NCI-H748 (cell line): ENCODE measurements around the gene ZNF581.

Source experiments
- DNase-seq: peaks from one replicate; lab custom pipeline; 2025; ENCODE audit not compliant: unreplicated experiment; lab: John Stamatoyannopoulos, UW

Gene ZNF581

GRCh38 chr19:55647732-55648584 lies 4.5 kb downstream of the ZNF581 start, which contains the start of gene CCDC106:
Gene CCDC106, plus strand, starts transcription at chr19:55648212. Its CDS starts 835 bp downstream, at chr19:55649047.
- peak; percentile 86 for DNase-seq

DNA sequence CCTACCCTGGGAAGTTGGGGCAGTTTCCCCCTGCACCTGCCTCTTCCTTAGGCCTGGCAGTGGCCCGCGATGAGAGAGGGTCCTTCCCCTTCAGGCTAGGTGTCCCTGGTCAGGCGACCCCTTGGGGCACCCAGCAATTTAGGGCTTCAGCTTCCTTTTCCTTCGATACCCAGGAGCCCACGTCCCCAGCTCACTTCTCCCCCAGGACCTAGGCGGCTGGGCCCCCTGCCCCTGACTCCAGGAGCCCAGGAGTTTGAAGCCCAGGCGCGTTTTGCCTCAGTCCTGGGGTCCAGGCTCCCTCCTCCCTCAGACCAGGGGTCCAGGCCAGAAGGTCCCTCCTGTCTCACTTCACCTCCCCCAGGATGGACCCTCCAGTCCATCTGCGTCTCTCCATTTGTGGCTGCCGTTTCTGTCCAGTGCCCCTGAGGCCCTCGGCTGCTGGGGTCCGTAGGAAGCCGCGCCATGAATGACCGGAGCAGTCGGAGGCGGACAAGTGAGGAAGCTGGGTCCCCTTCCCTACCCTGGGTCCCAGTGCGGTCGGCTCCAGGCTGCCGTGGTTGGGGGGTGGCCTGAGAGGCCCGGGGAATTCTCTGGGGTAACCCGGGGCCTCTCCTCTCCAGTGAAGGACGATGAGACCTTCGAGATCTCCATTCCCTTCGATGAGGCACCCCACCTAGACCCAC lies 5.3 kb downstream of the ZNF581 start:
- DNase-seq = no peak

GRCh38 chr19:55649268-55650125 lies 6.0 kb downstream of the ZNF581 start:
- no peak for DNase-seq

DNA sequence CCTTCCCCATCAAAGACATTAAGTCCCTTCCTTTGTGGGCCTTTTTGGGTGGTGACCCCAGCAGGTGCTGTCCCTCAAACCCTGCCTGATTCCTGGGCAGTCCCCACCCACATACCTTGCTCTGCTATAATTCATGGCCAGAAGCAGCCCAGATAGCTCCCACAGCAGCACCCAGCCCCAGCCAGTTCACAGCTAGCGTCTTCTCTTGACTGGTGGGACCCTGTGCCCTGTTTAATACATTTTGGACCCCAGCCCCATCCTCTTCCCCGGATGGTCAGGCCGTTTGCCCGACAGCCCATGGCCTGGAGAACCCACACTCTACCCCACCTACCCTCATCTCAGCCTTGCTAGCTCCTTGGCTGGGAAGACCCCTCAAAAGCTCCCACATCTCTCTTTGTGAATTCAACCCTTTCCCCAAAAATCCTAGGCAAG lies 6.7 kb downstream of the ZNF581 start:
- no peak for DNase-seq

DNA sequence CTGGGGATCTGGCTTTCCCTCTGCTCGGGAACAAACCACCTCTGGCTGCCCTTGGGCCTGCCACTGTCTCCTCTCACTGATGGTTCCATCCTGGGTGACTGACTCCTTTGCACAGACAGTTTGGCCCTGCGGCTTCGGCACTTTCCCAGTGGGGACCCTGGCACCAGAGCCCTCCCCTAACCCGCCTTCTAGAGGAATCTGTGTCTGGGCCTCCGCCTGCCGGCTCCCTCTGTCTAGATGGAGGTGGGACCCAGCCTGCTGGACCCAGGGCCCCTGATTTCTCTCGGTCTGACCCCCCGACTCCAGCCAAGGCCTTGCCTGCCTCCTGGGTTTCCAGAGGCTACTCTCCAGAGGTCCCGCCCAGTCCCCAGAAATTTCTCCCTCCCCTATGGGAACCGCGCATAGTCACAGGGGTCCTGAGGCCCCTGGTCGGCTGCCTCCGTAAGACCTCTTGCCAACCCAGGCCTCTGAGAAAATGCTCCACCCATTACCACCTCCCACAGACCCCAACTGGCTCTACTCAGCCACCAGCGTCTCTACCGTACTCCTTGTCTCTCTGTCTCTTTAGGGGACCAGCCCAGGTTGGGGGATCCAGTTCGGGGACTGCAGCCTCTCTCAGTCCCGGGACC lies 7.3 kb downstream of the ZNF581 start:
- DNase-seq = no peak

- DNase-seq = no peak
These were observed 7.8 kb downstream of the ZNF581 start for GRCh38 chr19:55651236-55651635.

- no peak for DNase-seq
These were observed 9.1 kb downstream of the ZNF581 start for GRCh38 chr19:55652311-55653128.

GRCh38 chr19:55653651-55654322 lies 10.3 kb downstream of the ZNF581 start:
- DNase-seq = peak; percentile 100

DNA sequence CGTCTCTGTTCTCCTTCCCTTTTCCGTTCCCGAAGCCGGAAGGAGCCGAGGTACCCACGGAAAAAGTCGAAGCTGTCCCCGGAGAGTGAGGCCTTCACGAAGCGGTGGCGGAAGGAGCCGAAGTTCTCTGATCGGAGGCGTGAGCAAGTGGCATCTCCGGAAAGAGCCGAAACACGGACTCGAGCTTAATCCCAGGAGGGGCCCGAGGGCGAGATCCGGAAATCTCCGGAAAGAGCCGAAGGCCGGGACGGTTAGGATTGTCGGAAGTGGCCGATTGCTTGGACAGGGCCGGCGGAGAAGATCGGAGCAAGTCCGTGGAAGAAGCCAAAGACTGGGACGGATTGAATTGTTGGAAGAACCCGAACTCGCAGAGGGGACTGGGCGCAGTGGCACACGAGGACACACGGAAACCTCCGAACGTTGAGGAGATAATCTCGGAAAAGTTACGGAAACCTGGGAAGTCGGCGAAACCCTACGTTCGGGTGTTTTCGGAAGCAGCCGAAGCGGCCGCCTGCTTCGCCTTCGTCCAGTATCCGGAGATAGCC lies 10.9 kb downstream of the ZNF581 start:
- DNase-seq = peak; percentile 100

- DNase-seq = peak; percentile 96
These were observed 11.6 kb downstream of the ZNF581 start, which contains the start of gene U2AF2 for GRCh38 chr19:55654868-55655647. Gene U2AF2, plus strand, starts transcription at chr19:55655035. Its CDS starts 70 bp downstream, at chr19:55655105.

GRCh38 chr19:55655648-55656040 lies 12.2 kb downstream of the ZNF581 start:
- no peak for DNase-seq

DNA sequence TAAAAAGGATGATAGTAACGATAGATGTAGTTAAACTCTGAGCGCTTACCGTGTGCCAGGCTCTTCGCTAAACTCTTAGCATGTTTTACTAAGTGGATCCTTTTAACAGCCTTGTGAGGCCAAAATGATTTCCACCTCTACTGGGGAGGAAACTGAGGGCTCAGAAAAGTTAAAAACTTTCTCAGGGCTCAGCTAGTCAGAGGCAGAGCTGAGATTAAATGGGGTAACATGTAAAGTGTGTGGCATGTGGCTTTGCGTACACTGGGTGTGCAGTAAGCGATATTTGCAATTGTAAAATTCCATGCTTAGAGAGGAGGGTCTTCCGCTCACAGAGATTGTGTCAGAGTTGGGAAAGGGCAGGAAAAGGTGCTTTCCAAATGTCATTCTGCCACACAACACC lies 13.1 kb downstream of the ZNF581 start:
- DNase-seq = no peak

DNA sequence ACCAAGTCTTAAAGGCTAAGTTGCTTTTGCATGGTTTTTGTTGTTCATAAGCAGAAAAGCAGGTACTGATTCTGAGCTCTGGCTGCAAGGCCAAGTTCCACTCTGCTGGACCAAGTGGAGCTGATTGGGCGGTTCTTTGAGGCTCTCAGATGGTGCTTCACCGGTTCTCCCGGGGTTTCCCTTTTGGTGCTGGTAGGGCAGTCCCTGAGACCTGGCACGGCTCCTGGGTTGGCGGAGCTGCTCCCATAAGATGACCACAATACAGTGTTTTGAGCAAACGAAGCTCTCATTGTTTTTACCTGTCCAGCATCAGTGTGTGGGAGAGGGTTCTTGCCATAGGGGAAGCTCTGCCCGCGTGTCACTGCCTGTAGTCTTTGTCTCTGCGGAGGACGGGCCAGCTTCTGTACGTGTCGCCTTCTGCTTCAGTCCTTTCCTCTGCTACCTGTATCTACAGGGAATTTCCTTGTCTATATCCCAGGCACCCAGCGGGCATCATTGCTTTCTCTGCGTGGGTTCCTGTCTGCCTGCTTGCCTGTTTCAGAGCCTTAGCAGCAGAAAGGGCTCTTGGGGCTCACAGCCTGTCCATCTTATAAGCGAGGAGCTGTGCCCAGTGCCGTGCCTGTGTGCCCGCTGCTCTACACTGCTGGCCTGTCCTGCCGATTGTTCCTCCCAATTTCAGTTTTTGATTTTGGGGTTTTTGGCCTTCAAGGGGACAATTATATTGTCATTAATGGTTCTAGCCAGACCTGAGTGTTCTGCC lies 13.7 kb downstream of the ZNF581 start:
- no peak for DNase-seq

DNA sequence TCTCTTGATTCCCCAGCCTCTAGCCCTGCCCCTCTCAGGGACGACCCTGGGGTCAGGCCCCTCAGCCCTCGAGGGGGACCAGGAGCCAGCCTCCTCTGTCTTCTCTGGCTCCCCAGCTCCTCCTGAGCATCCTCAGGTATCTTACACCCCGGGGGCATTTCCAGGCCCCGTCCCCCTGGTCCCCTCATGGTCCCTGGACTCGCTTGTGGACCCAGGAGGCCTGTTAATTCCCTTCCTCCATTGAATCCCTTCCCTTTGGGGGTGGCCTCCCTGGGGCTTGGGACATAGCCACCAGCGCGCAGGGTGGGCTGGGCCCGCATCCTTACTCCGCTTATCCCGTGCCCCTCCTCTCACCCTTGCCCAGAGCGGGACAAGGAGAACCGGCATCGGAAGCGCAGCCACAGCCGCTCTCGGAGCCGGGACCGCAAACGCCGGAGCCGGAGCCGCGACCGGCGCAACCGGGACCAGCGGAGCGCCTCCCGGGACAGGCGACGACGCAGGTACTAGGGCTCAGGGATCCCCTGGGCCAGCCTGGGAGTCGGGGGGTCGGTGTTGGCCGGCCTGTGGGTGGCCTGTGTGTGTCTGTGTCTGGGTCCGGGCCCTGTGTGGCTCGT lies 15.5 kb downstream of the ZNF581 start:
- DNase-seq = no peak

DNA sequence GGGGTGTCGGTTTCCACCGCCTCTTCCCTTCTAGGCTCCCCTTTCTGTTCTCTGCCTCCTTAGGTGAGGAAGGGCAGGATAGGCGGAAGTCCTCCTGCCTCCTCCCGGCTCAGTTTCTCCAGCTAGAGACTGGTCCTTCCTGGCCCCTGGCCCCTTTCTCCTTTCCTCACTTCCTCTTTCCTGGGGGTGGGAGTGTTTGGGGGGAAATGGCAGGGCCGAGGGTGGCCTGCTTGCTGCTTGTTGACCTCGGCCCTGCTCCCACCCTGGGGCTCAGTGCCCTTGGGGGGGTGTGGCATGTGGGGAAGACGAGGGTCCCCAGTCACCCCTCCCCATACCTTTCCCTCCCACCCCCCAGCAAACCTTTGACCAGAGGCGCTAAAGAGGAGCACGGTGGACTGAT lies 16.4 kb downstream of the ZNF581 start:
- DNase-seq = no peak

DNA sequence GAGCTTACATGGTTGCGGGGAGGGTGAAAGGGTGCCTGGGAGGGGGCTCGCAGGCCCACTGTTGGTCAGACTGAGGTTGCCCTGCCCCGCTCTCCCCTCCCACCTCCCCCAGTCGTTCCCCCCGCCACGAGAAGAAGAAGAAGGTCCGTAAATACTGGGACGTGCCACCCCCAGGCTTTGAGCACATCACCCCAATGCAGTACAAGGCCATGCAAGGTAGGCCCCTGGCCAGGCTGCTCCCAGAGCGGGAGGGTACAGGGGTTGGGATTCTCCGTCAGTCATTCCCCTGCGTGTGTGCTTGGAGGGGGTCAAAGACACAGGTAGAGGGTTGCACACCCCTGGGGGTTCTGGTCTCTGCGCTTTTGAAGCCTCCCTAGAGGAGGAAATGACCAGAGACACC lies 17.0 kb downstream of the ZNF581 start:
- DNase-seq = no peak

DNA sequence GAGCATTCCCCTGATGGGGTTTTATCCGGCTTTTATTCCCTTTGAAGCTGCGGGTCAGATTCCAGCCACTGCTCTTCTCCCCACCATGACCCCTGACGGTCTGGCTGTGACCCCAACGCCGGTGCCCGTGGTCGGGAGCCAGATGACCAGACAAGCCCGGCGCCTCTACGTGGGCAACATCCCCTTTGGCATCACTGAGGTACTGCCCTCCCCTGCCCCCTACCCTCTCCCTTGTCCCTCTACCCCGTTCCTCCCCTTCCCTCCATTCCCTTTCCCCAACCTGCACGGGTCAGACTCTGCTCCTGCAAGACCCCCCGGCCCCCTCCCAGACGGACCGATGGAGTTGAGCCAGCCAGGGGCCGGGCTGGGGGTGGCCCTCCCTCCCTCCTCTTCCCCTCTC lies 17.5 kb downstream of the ZNF581 start:
- DNase-seq = no peak
